Measurements from ENCODE around the gene KIDINS220. TPM values are rescaled to one million over a fixed set of nuclear protein-coding genes. Genes with fewer than 3 reads are reported as not detected.

Gene KIDINS220
- total RNA-seq, 1 experiment from 2014 or later = 38.9 TPM

DNA sequence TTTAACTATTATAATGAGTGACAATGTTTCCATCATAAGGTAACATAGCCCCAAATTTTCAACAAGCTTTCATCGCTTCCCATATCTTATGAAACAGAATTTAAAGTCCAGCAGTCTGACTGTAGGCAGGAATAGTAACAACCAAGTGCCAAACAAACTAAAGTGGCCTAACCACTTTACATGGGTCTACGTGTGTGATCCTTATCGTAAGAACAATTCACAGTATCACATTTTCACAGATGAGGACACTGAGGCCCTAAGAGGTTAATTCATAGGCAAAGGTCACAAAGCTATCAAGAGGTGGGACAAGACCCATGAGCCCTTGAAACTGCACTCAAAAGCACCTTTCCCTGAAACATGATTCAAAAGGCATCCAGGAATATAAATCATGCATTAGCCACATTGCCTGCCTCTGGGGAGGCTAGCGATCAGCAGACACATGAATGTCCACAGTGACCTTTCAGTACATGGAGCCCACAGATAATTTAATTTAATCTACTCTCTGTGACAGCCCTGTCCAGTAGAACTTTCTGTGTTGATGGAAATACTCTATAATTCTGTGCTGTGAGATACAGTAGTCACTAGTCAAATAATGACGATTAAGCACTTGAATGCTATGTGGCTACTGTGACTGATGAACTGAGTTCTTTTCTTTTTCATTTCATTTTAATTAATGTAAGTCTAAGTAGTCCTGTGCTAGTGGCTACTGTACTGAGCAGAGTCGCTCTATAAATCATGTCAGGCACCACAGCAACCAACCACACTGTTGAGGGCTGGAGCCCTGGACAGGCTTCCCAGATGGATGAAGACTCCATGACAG, 30.3 kb downstream of the KIDINS220 start:
- no peak for DNase-seq (ENCODE audit: extremely low read depth, low read depth)

- no peak for DNase-seq (ENCODE audit: extremely low read depth, low read depth)
Observed at GRCh38 chr2:8805278-8806210, 31.9 kb downstream of the KIDINS220 start.

- DNase-seq (ENCODE audit: extremely low read depth, low read depth) = peak; percentile 84
Observed at GRCh38 chr2:8803658-8804379, 33.6 kb downstream of the KIDINS220 start.

DNA sequence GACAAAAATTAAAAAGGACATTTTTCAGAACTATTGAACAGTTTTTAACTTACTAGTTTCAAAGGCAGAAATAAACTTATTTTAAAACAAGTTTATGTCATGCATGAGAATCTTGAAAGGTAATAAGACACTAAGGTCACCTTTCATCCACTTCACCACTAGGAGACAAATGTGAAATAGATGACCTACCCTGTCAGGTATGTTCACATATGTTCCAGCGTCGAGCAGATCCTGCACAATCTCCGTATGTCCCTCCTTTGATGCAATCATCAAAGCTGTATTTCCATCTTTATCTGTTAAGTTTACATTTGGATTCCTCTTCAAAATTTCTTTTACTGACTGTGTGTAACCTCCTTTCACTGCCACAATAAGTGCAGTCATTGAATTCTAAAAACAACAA, 34.7 kb downstream of the KIDINS220 start:
- DNase-seq (ENCODE audit: extremely low read depth, low read depth) = no peak

- no peak for DNase-seq (ENCODE audit: extremely low read depth, low read depth)
Observed at GRCh38 chr2:8800821-8801220, 36.6 kb downstream of the KIDINS220 start.

GRCh38 chr2:8800218-8800617, 37.2 kb downstream of the KIDINS220 start:
- no peak for DNase-seq (ENCODE audit: extremely low read depth, low read depth)

DNA sequence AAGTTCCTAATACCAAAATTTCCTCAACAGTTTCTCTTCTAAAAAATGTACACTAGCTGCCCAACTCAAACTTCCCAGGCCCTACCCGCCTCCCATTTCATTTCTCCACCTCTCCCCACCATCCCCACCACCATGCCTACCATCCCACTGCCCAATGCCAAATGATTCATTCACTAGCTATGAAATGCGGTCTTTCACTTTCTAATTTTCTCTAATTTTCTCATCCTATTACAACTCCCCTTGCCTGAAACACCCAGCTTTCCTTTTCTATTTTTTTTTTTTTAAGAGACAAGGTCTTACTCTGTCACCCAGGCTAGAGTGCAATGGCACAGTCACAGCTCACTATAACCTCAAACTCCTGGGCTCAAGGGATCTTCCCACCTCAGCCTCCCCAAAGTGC, 38.4 kb downstream of the KIDINS220 start:
- no peak for DNase-seq (ENCODE audit: extremely low read depth, low read depth)

DNA sequence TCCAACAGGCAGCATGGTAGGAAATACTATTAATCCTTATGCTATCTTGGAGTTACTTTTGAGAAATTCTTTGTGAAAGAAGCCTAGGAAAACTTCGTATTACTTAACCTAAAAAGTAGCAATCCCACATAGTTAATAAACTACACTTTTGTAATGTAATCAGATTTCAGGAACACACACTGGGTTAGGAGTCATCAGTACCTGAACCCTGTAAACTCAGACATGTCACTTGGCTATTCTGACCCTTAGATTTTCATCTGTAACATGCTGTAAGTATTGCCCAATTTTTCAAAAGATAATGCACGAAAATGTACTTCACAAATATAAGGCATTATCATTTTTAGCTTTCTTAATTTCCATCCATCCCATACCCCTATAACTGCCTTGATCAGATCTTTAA, 39.0 kb downstream of the KIDINS220 start:
- no peak for DNase-seq (ENCODE audit: extremely low read depth, low read depth)

- DNase-seq (ENCODE audit: extremely low read depth, low read depth) = no peak
Observed at GRCh38 chr2:8797682-8798081, 39.7 kb downstream of the KIDINS220 start.

DNA sequence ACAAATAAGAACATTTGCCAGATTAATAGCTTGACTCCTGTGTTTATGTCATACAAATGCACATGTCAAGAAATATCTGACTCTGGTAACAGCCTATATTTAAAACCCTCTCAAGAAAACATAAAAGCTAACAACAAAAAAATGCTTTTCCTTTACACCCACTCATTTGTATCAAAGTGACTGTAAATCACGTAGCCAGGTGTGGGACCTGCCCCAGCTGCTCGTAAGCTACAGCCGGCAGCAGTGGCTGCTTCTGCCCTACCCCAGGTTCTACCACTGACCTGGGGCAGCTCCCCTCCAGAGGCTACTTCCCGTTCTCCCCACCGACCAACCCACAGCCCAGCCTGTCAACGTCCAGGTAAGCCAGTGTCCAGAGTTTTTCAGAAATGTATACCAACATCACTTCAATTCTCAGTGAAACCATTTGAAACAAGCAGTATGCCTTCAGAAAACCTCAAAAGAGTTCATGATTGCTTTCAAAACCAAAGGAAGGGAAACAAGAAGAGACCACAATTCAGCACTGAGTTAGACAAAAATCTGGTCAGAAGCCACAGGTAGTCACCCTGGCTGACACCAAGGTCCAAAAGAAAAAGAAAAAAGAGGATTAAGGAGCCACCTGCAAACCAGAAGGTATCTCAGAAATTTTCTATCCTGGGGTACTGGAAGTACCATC, 40.4 kb downstream of the KIDINS220 start:
- DNase-seq (ENCODE audit: extremely low read depth, low read depth) = no peak

- DNase-seq (ENCODE audit: extremely low read depth, low read depth) = no peak
Observed at GRCh38 chr2:8796315-8796848, 41.0 kb downstream of the KIDINS220 start.

DNA sequence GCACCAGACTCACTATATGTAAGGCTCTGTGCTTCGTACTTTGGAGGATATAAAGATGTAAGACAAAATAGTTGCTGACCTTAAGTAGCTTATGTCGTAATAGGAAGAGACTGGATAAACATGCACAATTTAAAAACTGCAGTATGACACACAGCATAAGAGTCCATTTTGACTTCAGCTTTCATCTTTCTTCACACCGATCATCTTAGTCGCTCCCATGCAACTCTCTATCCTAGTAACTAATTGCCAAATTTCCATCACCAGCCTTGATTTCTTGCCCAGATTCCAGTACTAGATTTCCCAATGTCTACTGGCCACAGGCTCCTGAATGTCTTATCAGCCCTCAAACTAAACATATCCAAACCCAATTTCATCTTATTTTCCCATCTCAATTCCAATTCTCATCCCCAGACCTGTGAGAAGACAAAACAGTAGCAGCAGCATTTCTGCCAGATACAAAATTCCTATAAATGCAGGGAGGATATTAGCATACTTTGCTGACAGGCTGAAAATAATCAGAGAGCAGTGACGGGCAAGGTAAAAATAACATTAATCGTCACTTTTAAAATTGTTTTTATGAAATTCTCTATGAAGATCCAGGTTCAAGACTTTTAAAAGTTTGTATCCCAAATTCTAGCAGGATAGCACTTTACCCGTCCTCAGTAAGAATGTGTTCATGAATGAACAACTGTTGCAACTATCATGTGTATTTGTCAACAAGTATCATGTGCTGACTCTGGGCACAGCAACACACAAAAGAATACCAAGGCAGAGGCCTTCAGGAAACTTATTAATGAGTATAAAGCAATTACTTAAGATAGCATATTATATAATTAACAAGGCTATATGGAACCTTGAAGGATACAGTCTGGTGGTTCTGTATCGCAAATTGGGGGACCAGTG, 42.2 kb downstream of the KIDINS220 start:
- no peak for DNase-seq (ENCODE audit: extremely low read depth, low read depth)

DNA sequence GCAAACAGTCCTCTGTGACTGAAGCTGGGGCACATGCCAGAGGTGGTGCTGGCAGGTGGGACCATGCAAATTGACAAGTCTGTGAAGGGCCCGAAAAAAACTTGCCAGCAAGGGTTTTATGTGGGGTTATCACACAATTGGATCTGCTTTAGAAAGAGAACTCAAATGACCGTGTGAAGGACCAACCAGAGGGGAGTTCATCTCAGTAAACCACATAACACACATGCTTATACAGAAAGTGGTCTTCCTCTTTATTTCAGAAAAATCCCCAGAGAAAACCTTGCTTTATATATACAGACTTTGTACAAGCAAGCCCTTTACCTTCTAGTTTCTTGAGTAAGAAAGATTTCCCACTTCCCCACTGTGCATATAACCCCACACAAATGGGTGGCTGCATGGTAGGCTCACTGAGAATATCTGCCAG, 46.7 kb downstream of the KIDINS220 start:
- no peak for DNase-seq (ENCODE audit: extremely low read depth, low read depth)

DNA sequence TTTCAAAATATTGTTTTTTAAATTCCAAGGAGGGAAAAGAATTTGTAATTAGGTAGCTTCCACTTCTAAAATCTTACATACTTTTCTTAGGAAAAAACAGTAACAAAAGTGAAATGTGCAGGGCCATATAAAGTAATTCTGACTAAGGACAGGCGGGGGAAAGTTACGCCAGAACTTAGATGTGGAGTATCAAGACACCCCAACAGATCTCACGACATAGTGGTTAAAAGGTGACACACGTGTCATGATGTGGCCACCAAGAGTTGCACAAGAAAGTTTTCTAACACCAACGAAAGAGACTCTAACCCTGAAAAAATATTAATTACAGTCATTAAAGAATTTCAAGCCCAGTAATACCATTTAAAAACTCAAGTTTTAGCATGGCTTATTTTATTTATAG, 51.0 kb downstream of the KIDINS220 start:
- DNase-seq (ENCODE audit: extremely low read depth, low read depth) = no peak

GRCh38 chr2:8779795-8780671, 57.4 kb downstream of the KIDINS220 start:
- no peak for DNase-seq (ENCODE audit: extremely low read depth, low read depth)

- DNase-seq (ENCODE audit: extremely low read depth, low read depth) = no peak
Observed at GRCh38 chr2:8774371-8774770, 63.0 kb downstream of the KIDINS220 start.

DNA sequence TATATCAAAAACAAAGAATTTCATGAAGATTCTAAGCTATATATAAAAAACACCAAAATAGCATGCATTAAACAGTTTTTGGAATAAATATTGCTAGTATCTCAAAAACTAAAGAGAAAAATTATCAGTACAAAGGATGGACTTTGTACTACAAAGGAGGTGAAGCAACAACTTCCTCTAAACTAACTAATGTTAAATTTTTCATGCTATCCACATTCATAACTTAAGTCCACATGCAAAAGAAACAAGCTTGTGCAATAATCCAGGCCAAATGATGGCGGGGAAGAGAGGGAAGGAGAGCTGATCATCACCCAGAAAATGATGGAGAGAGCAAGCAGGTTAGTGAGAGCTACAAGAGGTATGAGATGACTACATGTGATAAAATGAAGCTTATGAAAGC, 70.1 kb downstream of the KIDINS220 start:
- DNase-seq (ENCODE audit: extremely low read depth, low read depth) = no peak

DNA sequence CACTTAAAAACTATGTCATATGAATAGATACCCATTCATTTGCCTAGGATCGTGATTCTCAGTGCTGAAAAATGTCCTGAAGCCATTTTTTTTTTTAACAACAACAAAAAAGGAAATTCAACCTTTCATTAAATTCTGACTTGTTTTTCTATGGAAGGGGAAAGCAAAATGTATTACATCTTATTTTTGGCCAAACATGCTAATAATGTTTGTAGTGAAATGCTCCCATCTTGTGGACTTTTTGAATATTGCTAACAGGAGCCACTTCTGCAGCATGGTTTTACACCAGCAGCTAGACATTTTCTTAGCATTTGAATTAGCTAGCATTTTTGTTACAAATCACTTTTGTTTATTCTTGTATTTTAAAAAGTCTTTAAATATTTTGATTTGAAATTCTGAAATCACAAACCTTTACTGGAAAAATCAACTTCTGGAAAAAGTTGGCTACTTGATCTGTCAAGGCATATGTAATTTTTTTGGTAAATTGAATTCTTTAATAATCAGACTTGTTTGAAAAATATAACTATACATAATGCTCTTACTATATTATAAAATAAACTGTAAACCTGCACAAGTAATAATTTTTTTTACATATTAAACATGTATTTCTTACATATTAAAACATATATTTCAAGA, 75.8 kb downstream of the KIDINS220 start:
- peak; percentile 42 for DNase-seq (ENCODE audit: extremely low read depth, low read depth)

All from NCI-H460 (cell line).